Testis (tissue), 2 donors: ENCODE measurements around the gene TMEM61.

ENCODE experiments used
- POLR2A ChIP-seq: fragments of 450-650 bp; IDR thresholded peaks from one replicate; pipeline ENCODE4 v1.6.1; 2017; ENCODE audit warnings: antibody characterized with exemption, mild to moderate bottlenecking, moderate library complexity
- TF ChIP-seq, protein P1 (sequence below), 3 experiments: fragments of 450-650 bp in 2 of 3; fragments of 200-600 bp in 1 of 3; sonication (generic) in 1 of 3; IDR thresholded peaks; one replicate each; pipeline ENCODE4 v1.5.1; 2016 to 2019; ENCODE audit warnings: antibody characterized with exemption in 3 of 3, mild to moderate bottlenecking in 2 of 3, moderate library complexity in 1 of 3

GRCh38 chr1:54972436-54972835 lies 8.0 kb upstream of the TMEM61 start:
- TF ChIP-seq POLR2A = no peak
- TF ChIP-seq, protein P1, sequence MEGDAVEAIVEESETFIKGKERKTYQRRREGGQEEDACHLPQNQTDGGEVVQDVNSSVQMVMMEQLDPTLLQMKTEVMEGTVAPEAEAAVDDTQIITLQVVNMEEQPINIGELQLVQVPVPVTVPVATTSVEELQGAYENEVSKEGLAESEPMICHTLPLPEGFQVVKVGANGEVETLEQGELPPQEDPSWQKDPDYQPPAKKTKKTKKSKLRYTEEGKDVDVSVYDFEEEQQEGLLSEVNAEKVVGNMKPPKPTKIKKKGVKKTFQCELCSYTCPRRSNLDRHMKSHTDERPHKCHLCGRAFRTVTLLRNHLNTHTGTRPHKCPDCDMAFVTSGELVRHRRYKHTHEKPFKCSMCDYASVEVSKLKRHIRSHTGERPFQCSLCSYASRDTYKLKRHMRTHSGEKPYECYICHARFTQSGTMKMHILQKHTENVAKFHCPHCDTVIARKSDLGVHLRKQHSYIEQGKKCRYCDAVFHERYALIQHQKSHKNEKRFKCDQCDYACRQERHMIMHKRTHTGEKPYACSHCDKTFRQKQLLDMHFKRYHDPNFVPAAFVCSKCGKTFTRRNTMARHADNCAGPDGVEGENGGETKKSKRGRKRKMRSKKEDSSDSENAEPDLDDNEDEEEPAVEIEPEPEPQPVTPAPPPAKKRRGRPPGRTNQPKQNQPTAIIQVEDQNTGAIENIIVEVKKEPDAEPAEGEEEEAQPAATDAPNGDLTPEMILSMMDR (IDR thresholded peaks at IDR 0.05) = no peak
